ENCODE results near the gene IFIH1.

GRCh38 chr2:162282765-162283425 lies 35.6 kb downstream of the IFIH1 start:
- TF ChIP-seq CTCF (IDR thresholded peaks at IDR 0.05), result no peak
- no peak for TF ChIP-seq POLR2A (IDR thresholded peaks at IDR 0.05)

Data from thyroid gland (tissue), 4 donors.